ENCODE measurements around the gene TMEM121.
"Not testable (repeated sequence)": the region's sequence is repeated elsewhere in the genome, so short reads cannot be mapped to it uniquely, and the experiment has no call there.

Gene TMEM121

GRCh38 chr14:105540811-105541210, 14.4 kb downstream of the TMEM121 start:
- ATAC-seq = no peak
- TF ChIP-seq TSHZ2 (CRISPR knock-in tag; IDR thresholded peaks at IDR 0.05) = no peak
- TF ChIP-seq POU6F1 (CRISPR knock-in tag; IDR thresholded peaks at IDR 0.05; ENCODE audit: borderline replicate concordance, low read depth) = no peak
- TF ChIP-seq OSR1 (CRISPR knock-in tag; IDR thresholded peaks at IDR 0.05) = no peak
- TF ChIP-seq ZNF8 (CRISPR knock-in tag; IDR thresholded peaks at IDR 0.05) = no peak
- TF ChIP-seq SNAI2 (CRISPR knock-in tag; IDR thresholded peaks at IDR 0.05) = no peak

DNA sequence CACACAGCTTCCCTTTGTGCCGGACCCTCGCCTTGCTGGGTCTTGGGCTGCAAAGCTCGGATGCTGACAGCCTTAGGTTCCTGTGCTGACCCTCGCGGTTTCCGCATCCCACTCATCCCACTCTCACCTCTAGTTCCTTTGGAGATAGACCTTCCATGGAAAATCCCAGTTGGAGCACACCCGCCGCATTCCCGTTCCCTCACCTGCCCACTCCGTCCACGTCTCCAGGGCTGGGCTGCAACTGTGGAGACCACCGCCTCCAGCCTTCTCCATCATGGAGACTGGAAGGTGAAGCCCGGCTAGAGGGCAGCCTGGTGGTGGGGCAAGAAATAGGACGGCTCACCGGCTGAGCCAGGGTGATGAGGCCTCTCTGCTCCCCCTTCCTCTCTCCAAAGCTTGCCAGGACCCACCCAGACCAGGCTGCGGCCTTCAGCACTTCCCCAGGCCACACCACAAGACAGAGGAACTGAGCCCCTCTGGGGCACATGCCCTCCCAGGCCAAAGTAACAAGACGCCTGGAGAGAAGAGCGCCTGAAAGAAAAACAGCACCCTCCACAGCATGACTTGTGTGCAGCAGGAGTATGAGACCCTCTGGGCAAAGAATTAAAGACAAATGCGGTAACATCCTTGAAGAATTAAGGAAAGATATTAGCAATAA, 15.0 kb downstream of the TMEM121 start:
- TF ChIP-seq TSHZ2 (CRISPR knock-in tag; IDR thresholded peaks at IDR 0.05) = no peak
- TF ChIP-seq ESRRG (CRISPR knock-in tag; IDR thresholded peaks at IDR 0.05) = no peak
- no peak for TF ChIP-seq PPARA (CRISPR knock-in tag; IDR thresholded peaks at IDR 0.05; ENCODE audit: borderline replicate concordance)
- TF ChIP-seq, protein P1, sequence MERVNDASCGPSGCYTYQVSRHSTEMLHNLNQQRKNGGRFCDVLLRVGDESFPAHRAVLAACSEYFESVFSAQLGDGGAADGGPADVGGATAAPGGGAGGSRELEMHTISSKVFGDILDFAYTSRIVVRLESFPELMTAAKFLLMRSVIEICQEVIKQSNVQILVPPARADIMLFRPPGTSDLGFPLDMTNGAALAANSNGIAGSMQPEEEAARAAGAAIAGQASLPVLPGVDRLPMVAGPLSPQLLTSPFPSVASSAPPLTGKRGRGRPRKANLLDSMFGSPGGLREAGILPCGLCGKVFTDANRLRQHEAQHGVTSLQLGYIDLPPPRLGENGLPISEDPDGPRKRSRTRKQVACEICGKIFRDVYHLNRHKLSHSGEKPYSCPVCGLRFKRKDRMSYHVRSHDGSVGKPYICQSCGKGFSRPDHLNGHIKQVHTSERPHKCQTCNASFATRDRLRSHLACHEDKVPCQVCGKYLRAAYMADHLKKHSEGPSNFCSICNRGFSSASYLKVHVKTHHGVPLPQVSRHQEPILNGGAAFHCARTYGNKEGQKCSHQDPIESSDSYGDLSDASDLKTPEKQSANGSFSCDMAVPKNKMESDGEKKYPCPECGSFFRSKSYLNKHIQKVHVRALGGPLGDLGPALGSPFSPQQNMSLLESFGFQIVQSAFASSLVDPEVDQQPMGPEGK (CRISPR knock-in tag; IDR thresholded peaks at IDR 0.05; ENCODE audit: borderline replicate concordance) = no peak
- TF ChIP-seq ZNF8 (CRISPR knock-in tag; IDR thresholded peaks at IDR 0.05) = no peak
- no peak for TF ChIP-seq TOX (CRISPR knock-in tag; IDR thresholded peaks at IDR 0.05; ENCODE audit: borderline replicate concordance)
- TF ChIP-seq ZNF70 (CRISPR knock-in tag; IDR thresholded peaks at IDR 0.05) = no peak
- TF ChIP-seq ZFP30 (CRISPR knock-in tag; IDR thresholded peaks at IDR 0.05) = no peak
- TF ChIP-seq TCF4 (CRISPR knock-in tag; IDR thresholded peaks at IDR 0.05; ENCODE audit: borderline replicate concordance) = no peak
- TF ChIP-seq ISL1 (CRISPR knock-in tag; IDR thresholded peaks at IDR 0.05) = no peak
- no peak for TF ChIP-seq CSDC2 (CRISPR knock-in tag; IDR thresholded peaks at IDR 0.05)
- TF ChIP-seq OSR1 (CRISPR knock-in tag; IDR thresholded peaks at IDR 0.05) = no peak
- no peak for ATAC-seq

GRCh38 chr14:105545676-105546075, 19.3 kb downstream of the TMEM121 start:
- ATAC-seq = not testable (repeated sequence)

DNA sequence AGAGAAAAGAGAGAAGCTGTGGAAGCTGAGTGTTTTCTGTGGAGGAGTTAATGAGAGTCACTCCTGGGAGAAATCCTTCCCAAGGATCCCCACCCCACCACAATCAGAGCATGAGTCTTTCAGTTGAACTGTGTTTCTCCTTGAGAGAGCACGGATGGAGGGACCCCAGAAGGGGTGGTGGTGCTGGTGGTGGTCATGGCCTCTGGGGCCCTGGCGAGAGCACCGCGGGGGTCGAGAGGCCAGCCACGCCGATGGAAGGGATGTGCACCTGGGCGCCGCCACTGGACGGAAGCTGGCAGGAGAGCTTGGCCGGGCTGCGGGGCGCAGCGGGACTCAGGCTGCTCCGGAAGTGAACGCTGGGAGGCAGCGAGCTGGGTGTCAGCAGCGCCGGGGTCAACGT, 20.0 kb downstream of the TMEM121 start:
- ATAC-seq = not testable (repeated sequence)

DNA sequence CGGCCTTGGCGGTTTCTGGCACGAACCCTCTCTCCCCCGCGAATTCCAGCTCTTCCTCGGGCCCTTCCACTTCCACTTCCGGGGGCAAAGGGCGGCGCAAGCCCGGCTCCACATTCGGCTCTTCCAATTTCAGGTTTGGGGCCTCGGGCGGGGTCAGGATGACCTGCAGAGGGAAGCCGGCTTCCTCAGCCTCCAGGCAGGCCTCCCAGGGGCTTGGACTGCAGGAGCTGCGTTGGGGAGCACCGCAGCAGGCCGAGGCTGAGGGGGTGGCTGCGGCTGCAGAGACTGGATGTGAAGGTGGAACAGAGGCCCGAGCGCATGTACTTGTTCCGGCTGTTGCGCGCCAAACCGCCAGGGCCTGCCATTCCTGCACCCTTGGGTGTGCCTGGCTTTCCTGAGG, 20.7 kb downstream of the TMEM121 start:
- not testable (repeated sequence) for ATAC-seq

GRCh38 chr14:105547741-105548169, 21.4 kb downstream of the TMEM121 start:
- TF ChIP-seq RARB (CRISPR knock-in tag; IDR thresholded peaks at IDR 0.05) (no peak), ZFP30 (CRISPR knock-in tag; IDR thresholded peaks at IDR 0.05) (no peak), BACH2 (CRISPR knock-in tag; IDR thresholded peaks at IDR 0.05; ENCODE audit: borderline replicate concordance) (no peak), ESRRG (CRISPR knock-in tag; IDR thresholded peaks at IDR 0.05) (no peak), ZNF565 (CRISPR knock-in tag; conservative IDR thresholded peaks at IDR 0.05; ENCODE audit: low read depth) (no peak), ZNF8 (CRISPR knock-in tag; IDR thresholded peaks at IDR 0.05) (no peak), ARNTL (CRISPR knock-in tag; IDR thresholded peaks at IDR 0.05; ENCODE audit: borderline replicate concordance, low read depth) (no peak), GLIS3 (CRISPR knock-in tag; IDR thresholded peaks at IDR 0.05) (no peak), SNAI2 (CRISPR knock-in tag; IDR thresholded peaks at IDR 0.05) (no peak), PPARA (CRISPR knock-in tag; IDR thresholded peaks at IDR 0.05; ENCODE audit: borderline replicate concordance) (no peak)
- TF ChIP-seq, protein P1 (CRISPR knock-in tag; IDR thresholded peaks at IDR 0.05; ENCODE audit: borderline replicate concordance) = no peak
- TF ChIP-seq, protein P2, sequence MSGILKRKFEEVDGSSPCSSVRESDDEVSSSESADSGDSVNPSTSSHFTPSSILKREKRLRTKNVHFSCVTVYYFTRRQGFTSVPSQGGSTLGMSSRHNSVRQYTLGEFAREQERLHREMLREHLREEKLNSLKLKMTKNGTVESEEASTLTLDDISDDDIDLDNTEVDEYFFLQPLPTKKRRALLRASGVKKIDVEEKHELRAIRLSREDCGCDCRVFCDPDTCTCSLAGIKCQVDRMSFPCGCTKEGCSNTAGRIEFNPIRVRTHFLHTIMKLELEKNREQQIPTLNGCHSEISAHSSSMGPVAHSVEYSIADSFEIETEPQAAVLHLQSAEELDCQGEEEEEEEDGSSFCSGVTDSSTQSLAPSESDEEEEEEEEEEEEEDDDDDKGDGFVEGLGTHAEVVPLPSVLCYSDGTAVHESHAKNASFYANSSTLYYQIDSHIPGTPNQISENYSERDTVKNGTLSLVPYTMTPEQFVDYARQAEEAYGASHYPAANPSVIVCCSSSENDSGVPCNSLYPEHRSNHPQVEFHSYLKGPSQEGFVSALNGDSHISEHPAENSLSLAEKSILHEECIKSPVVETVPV (CRISPR knock-in tag; IDR thresholded peaks at IDR 0.05) = no peak
- no peak for ATAC-seq
